ENCODE results near the gene GALK1.
"Not testable (repeated sequence)": the region's sequence is repeated elsewhere in the genome, so short reads cannot be mapped to it uniquely, and the experiment has no call there.

GALK1 gene

GRCh38 chr17:75767881-75768280 lies 2.9 kb upstream of the GALK1 start:
- no peak for DNase-seq (ENCODE audit: low read depth in 2 of 3, low spot score in 2 of 3)

- DNase-seq (ENCODE audit: low read depth in 2 of 3, low spot score in 2 of 3), result no peak
Observed at GRCh38 chr17:75765981-75766380, 989 bp upstream of the GALK1 start.

GRCh38 chr17:75764417-75764710 lies 628 bp downstream of the GALK1 start:
- DNase-seq (ENCODE audit: low read depth in 2 of 3, low spot score in 2 of 3), result no peak

DNA sequence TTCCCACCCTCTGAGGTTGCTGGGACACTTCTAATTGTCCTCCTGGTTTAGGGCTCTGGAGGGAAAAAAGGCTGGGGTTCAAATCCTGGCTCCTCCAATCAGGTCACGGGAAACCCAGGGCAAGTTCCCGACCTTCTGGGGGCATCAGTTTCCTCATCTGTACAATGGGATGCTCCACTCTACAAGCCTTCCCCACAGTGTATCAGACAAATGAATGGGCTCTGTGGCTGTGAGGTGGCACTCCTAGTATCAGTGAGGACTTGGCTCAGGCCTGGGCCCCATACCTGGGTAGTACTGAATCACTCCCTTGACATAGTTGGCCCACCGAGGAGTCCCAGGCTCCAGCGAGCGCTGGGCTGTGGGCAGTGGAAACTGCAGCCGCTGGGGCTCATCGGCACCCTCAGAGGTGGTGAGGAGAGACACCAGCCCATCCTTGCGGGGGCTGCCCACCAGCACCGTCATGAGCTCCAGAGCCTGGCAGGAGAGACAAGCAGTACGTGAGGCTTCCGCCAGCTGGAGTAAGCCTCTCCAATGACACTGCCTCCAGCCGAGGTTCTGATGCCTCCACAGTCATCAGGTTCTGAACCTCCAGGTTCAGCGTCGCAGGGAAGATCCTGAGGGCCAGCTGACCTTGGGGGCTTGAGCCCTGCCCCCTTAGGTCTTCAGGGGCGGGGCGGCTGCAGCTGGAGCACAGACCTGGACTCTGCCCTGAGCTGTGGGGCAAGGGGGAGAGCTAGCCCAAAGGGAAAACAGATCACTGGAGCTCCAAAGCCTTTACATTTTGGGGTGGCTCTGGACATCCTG lies 1.2 kb downstream of the GALK1 start:
- DNase-seq (ENCODE audit: low read depth in 2 of 3, low spot score in 2 of 3), result no peak

DNA sequence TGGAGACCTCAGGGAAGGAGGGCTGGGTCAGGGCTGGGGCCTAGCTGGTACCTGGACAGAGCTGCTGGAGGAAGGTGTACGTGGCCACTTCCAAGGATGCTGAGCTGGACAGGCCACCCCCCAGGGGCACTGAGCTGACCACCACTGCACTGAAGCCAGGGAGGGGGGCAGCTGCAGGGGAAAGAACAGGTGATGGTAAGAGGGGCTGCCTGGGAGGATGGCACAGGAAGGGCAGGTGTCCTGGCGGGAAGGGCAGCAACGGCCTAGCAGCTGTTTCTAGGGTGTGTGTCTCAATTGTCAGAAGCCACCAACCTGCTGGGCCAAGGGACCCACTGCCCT lies 1.8 kb downstream of the GALK1 start:
- no peak for DNase-seq (ENCODE audit: low read depth in 2 of 3, low spot score in 2 of 3)

- DNase-seq (ENCODE audit: low read depth in 2 of 3, low spot score in 2 of 3), result no peak
Observed at GRCh38 chr17:75762513-75763268, 2.3 kb downstream of the GALK1 start.

DNA sequence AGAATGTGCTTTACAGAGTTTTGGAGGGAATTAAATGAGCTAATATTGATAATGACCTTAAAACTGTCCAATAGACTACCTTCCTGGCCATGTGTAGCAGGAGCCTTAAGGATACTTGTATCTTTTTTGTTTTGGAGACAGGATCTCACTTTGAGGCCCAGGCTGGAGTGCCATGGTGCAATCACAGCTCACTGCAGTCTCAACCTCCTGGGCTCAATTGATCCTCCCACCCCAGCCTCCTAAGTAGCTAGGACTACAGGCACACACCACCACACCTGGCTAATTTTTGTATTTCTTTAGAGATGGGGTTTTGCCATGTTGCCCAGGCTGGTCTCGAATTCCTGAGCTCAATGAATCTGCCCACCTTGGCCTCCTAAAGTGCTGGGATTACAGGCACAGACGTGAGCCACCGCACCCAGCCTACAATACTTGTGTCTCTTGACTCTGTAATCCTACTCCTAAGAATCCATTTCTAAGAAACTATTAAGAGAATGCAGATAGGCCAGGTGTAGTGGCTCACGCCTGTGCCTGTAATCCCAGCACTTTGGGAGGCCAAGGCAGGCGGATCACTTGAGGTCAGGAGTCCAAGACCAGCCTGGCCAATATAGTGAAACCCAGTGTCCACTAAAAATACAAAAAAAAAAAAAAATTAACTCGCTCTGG lies 4.9 kb downstream of the GALK1 start:
- not testable (repeated sequence) for DNase-seq (ENCODE audit: low read depth in 2 of 3, low spot score in 2 of 3)

DNA sequence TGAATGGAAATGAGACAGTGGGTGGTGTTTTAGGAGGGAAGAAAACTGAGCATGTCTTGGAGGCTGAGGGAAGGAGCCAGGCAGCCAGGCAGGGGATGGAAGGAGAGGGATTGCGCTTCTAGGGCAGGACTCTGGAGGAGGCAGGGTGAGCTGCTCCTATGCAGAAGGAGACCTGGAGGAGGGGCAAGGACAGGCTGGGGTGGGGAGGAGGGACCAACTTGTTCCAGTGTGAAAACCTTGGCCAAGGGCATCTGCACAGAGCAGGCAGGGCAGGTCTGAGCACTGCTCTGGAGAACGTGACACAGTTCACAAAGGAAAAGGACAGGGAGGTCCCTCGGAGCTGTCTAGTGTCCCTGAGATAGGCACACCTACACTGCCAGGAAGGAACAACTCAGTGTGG lies 5.5 kb downstream of the GALK1 start:
- no peak for DNase-seq (ENCODE audit: low read depth in 2 of 3, low spot score in 2 of 3)

- DNase-seq (ENCODE audit: low read depth in 2 of 3, low spot score in 2 of 3), result no peak
Observed at GRCh38 chr17:75758131-75758905, 6.7 kb downstream of the GALK1 start.

DNA sequence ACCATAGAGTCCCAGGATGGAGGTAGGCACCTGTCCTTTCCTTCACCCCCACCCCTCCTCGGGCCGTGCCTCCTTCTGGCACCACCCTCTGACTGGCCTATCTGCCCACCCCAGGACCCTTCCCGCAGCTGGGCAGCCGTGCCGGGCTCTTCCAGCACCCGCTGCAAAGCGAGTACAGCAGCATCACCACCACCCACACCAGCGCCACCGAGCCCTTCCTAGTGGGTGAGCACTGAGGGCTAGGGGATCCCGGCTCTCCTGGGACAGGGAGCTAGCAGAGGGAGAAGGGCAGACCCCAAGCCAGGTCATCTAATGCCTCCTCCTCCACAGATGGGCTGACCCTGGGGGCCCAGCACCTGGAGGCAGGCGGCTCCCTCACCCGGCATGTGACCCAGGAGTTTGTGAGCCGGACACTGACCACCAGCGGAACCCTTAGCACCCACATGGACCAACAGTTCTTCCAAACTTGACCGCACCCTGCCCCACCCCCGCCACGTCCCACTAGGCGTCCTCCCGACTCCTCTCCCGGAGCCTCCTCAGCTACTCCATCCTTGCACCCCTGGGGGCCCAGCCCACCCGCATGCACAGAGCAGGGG lies 7.8 kb downstream of the GALK1 start:
- DNase-seq (ENCODE audit: low read depth in 2 of 3, low spot score in 2 of 3), result no peak

GRCh38 chr17:75756451-75757085 lies 8.4 kb downstream of the GALK1 start:
- DNase-seq (ENCODE audit: low read depth in 2 of 3, low spot score in 2 of 3), result no peak

GRCh38 chr17:75755990-75756389 lies 9.0 kb downstream of the GALK1 start:
- no peak for DNase-seq (ENCODE audit: low read depth in 2 of 3, low spot score in 2 of 3)

GRCh38 chr17:75755205-75755901 lies 9.6 kb downstream of the GALK1 start:
- no peak for DNase-seq (ENCODE audit: low read depth in 2 of 3, low spot score in 2 of 3)

DNA sequence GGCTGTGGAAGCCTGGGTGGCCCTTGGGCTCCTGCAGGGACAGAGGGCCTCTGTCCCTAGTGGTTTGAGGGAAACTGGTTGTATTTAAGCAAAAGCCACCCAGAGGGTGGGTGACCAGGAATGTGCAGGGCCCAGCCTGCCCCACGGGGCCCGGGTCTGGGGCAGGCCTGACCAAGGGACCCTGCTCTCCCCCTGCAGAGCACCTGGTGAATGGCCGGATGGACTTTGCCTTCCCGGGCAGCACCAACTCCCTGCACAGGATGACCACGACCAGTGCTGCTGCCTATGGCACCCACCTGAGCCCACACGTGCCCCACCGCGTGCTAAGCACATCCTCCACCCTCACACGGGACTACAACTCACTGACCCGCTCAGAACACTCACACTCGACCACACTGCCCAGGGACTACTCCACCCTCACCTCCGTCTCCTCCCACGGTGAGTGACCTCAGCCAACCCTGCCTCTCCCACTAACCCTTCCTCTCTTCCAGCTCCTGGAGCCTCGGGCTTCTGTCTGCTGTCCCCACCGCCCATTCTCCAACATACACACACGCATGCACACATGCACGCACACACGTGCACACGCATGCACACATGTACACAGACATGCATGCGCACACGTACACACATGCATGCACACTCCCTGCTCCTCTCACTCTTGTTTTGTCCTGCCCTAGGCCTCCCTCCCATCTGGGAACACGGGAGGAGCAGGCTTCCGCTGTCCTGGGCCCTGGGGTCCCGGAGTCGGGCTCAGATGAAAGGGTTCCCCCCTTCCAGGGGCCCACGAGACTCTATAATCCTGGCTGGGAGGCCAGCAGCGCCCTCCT lies 10.4 kb downstream of the GALK1 start:
- DNase-seq (ENCODE audit: low read depth in 2 of 3, low spot score in 2 of 3), result no peak

DNA sequence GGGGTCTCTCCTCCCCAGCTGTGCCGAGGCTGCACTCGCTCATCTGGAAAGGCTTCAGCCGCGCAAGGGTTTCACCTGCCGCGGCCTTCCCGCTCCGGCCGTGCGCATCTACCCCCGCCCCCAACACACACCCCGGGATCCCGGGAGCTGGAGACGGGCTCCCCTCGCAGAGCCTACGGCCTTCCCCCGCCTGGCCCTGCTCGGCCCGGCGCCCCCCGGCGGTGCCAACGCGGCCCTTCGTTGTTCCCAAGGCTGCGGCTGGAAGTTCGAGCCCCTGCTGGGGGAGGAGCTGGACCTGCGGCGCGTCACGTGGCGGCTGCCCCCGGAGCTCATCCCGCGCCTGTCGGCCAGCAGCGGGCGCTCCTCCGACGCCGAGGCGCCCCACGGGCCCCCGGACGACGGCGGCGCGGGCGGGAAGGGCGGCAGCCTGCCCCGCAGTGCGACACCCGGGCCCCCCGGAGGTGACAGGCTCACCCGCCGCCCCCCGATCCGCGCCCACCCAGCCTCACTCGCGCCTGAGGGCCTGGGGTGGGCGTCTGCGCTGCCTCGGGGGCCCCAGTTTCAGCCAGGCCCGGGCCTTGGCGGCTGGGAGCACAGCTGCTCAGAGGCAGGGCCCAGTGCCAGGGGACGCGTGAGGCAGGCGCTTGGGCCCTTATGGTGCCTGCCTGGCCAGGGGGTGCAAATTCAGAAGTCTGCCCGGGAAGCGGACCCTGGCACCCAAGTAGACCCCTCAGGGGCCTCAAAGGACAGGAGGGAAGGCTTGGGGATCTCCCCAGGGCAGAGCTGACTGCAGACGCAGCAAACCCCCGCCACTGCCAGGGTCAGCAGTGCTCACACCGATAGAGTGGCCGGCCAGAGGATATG lies 11.2 kb downstream of the GALK1 start:
- DNase-seq (ENCODE audit: low read depth in 2 of 3, low spot score in 2 of 3), result peak in 2 of 3 experiments; percentile 56 to 58

- DNase-seq (ENCODE audit: low read depth in 2 of 3, low spot score in 2 of 3), result no peak
Observed at GRCh38 chr17:75752802-75753513, 12.0 kb downstream of the GALK1 start.

DNA sequence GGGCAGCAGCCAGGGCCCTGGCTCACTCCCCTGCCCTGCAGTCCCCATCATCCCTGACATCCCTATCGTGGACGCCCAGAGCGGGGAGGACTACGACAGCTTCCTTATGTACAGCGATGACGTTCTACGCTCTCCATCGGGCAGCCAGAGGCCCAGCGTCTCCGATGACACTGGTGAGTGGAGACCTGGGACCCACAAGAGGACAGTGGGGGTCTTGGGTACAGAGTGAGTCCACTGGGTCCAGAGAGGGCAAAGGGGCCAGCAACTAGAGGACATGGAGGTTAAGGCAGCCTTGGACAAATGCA lies 12.6 kb downstream of the GALK1 start:
- no peak for DNase-seq (ENCODE audit: low read depth in 2 of 3, low spot score in 2 of 3)
